ENCODE measurements around the gene NEO1. TPM values are rescaled to one million over a fixed set of nuclear protein-coding genes. Genes with fewer than 3 reads are reported as not detected.

NEO1 gene
- polyA plus RNA-seq, 2 of the 4 experiments (the other 2 are of a cell fraction), result 29.1 to 30.3 TPM

- H3K4me3 ChIP-seq, result no peak overlapping the region
- FAIRE-seq (no peak), ATAC-seq (no peak), DNase-seq (ENCODE audit: low read depth in 1 of 2, low spot score in 1 of 2) (no peak)
- TF ChIP-seq POLR2AphosphoS2 (conservative IDR thresholded peaks at IDR 0.05; ENCODE audit: low read length), result no peak
- CTCF ChIA-PET, result interaction anchor here (0.7 to 2.9 kb wide), 7 partner anchors 11 to 659 kb away, joined by 3 to 22 read pairs (median 3); no protein-coding TSS in a partner anchor
- 85% methylated on average over 5 of the region's 5 CpGs for WGBS (ENCODE audit: missing lambda C conversion rate)
- H3K4me1 ChIP-seq, result no peaks in the 10 kb centered on the region
- H3K9me3 ChIP-seq, result no peaks in the 10 kb centered on the region
- H3K27ac ChIP-seq, result no peak overlapping the region
- POLR2A ChIA-PET, result no interaction called here
- H3K4me2 ChIP-seq, result no peak overlapping the region
Observed at GRCh38 chr15:73258271-73259108, 206.2 kb downstream of the NEO1 start.

DNA sequence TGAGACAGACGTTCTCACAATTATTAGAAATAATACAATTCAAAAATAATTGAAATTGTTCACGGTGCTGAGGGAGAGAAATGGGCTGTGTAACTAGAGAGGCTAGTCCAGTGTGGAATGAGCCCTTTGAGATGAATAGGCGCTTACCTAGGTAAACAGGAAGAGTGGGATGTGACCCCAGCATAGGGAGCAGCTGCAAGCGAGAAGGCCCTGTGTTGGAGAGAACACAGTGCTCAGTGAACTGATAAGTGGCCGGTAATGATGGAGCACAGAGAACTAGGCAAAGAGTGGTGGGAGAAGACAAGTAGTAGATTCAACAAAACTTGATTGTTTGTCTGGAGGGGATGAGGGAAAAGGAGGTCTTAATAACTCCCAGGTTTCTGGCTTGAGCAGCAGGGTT, 212.6 kb downstream of the NEO1 start:
- DNase-seq (ENCODE audit: low read depth in 1 of 2, low spot score in 1 of 2) (no peak), ATAC-seq (no peak), FAIRE-seq (no peak)
- 85% methylated on average over 5 of the region's 5 CpGs for WGBS (ENCODE audit: missing lambda C conversion rate)
- H3K4me3 ChIP-seq, result no peak overlapping the region
- no peaks in the 10 kb centered on the region for H3K4me1 ChIP-seq
- no peak overlapping the region for H3K27ac ChIP-seq
- POLR2A ChIA-PET, result no interaction called here
- no peak overlapping the region for H3K4me2 ChIP-seq
- no peaks in the 10 kb centered on the region for H3K9me3 ChIP-seq
- CTCF ChIA-PET, result interaction anchor here (0.9 to 5.0 kb wide), 25 partner anchors 9 to 665 kb away, joined by 3 to 45 read pairs (median 5); partner anchors contain the start of gene NEO1
- TF ChIP-seq RAD21 (conservative IDR thresholded peaks at IDR 0.05 in 1 of 2, IDR thresholded peaks at IDR 0.05 in 1 of 2) (no peak), JUNB (IDR thresholded peaks at IDR 0.05) (no peak), MYC (IDR thresholded peaks at IDR 0.05; ENCODE audit: borderline replicate concordance, low read length) (no peak)

DNA sequence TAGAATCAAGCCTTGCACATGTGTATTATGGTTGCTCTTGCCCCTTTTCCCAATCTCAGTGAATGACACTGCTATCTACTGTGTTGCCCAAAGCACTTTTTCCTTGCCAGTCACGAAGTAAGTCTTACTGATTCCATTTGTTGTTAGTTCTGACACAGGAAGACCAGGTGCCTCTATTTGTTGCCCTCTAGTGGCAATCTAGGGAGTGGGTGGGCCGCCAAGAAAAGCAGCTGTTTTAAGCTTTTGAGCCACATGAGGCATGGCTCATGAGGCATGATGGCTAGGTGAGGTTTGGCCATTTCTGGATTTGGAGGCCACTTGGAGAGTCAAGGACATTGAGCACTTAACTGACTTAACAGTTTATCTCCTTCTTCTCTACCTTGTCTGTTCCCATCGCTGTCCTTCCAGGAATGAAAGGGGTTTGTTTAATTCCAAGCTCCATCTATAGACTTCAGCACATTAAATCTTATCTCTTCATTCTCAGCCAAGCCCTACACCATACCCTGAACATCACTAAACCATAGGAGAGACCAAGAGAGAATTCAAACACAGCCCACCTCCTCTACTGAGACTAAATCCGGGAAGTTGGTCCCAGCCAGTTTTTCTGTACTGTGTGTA, 213.4 kb downstream of the NEO1 start:
- WGBS (ENCODE audit: missing lambda C conversion rate), result 64% methylated on average over 4 of the region's 4 CpGs

More for the DNA sequence above, 213.4 kb downstream of the NEO1 start:
- Histone ChIP-seq H3K4me3 (no peak overlapping the region), H3K9me3 (no peaks in the 10 kb centered on the region), H3K4me2 (no peak overlapping the region), H3K4me1 (peaks cover 6% of the 10 kb centered on the region; the same call in 1 of the 3 replicates), H3K27ac (no peak overlapping the region)
- FAIRE-seq, result peak; percentile 56
- ChIA-PET POLR2A (no interaction called here), CTCF (interaction anchor here (0.7 to 5.0 kb wide), 31 partner anchors 8 to 665 kb away, joined by 3 to 45 read pairs (median 4); partner anchors contain the start of gene NEO1)
- no peak for TF ChIP-seq JUNB (IDR thresholded peaks at IDR 0.05)
- TF ChIP-seq ELK1 (IDR thresholded peaks at IDR 0.05; ENCODE audit: low read depth, low read length), result no peak
- TF ChIP-seq HOXB5 (CRISPR knock-in tag; IDR thresholded peaks at IDR 0.05), result no peak
- peak; percentile 48; the same call in 1 of the 2 replicates for TF ChIP-seq MAX (IDR thresholded peaks at IDR 0.05)
- no peak for TF ChIP-seq FOXS1 (CRISPR knock-in tag; IDR thresholded peaks at IDR 0.05)
- TF ChIP-seq PBX3 (IDR thresholded peaks at IDR 0.05), result no peak
- TF ChIP-seq POLR2A (IDR thresholded peaks at IDR 0.05; ENCODE audit: low read length), result no peak
- TF ChIP-seq, protein P1, sequence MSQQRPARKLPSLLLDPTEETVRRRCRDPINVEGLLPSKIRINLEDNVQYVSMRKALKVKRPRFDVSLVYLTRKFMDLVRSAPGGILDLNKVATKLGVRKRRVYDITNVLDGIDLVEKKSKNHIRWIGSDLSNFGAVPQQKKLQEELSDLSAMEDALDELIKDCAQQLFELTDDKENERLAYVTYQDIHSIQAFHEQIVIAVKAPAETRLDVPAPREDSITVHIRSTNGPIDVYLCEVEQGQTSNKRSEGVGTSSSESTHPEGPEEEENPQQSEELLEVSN (IDR thresholded peaks at IDR 0.05; ENCODE audit: borderline replicate concordance, low read depth), result no peak
- no peak for TF ChIP-seq NPAS2 (CRISPR knock-in tag; IDR thresholded peaks at IDR 0.05; ENCODE audit: borderline replicate concordance)
- no peak for TF ChIP-seq HEYL (CRISPR knock-in tag; IDR thresholded peaks at IDR 0.05)
- TF ChIP-seq SMC3 (IDR thresholded peaks at IDR 0.05), result peak; percentile 56
- peak; percentile 42 to 55 for TF ChIP-seq RAD21 (conservative IDR thresholded peaks at IDR 0.05 in 1 of 2, IDR thresholded peaks at IDR 0.05 in 1 of 2)
- no peak for TF ChIP-seq HOXA7 (CRISPR knock-in tag; IDR thresholded peaks at IDR 0.05)
- no peak for TF ChIP-seq KDM1A (IDR thresholded peaks at IDR 0.05; ENCODE audit: low read depth)
- TF ChIP-seq JUN (IDR thresholded peaks at IDR 0.05), result no peak
- TF ChIP-seq, protein P2, sequence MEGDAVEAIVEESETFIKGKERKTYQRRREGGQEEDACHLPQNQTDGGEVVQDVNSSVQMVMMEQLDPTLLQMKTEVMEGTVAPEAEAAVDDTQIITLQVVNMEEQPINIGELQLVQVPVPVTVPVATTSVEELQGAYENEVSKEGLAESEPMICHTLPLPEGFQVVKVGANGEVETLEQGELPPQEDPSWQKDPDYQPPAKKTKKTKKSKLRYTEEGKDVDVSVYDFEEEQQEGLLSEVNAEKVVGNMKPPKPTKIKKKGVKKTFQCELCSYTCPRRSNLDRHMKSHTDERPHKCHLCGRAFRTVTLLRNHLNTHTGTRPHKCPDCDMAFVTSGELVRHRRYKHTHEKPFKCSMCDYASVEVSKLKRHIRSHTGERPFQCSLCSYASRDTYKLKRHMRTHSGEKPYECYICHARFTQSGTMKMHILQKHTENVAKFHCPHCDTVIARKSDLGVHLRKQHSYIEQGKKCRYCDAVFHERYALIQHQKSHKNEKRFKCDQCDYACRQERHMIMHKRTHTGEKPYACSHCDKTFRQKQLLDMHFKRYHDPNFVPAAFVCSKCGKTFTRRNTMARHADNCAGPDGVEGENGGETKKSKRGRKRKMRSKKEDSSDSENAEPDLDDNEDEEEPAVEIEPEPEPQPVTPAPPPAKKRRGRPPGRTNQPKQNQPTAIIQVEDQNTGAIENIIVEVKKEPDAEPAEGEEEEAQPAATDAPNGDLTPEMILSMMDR (IDR thresholded peaks at IDR 0.05), result peak; percentile 75
- no peak for TF ChIP-seq SREBF2 (IDR thresholded peaks at IDR 0.05)
- peak; percentile 97 to 98 for ATAC-seq
- DNase-seq (ENCODE audit: low read depth in 1 of 2, low spot score in 1 of 2), result peak; percentile 66 to 74
